GM12878 (cell line): ENCODE data around the gene GOLGA8B. TPM values are rescaled to one million over a fixed set of nuclear protein-coding genes. Genes with fewer than 3 reads are reported as not detected.
A peak's percentile ranks its signal among the peaks of the same experiment; 100 is the strongest.
"Not testable (repeated sequence)": the region's sequence is repeated elsewhere in the genome, so short reads cannot be mapped to it uniquely, and the experiment has no call there.

Experiments used
- ATAC-seq: fragments of 200-7000 bp; cut with Tn5 transposase; 3 replicates; pipeline ENCODE4 v1.9.1; 2020; ENCODE audit warnings: mild to moderate bottlenecking, moderate library complexity
- BruUV-seq: library from RNA; stranded (reverse); fragments of 400-500 nt; replicated peaks from 2 replicates; lab custom pipeline; 2021; lab: Mats Ljungman, UMichigan
- CTCF ChIA-PET: fragments of 300-600 bp; sonication (Branson Sonifier 250); formaldehyde crosslinking; extraction: SDS; loops from one replicate; lab custom pipeline; 2021; ENCODE audit warnings: inconsistent platforms; lab: Yijun Ruan, JAX
- POLR2A ChIA-PET: fragments of 350-600 bp; formaldehyde crosslinking; extraction: SDS; loops from one replicate; lab custom pipeline; 2021; ENCODE audit warnings: inconsistent platforms; lab: Charles Lee
- RAD21 ChIA-PET: fragments of 300-600 bp; sonication (Branson Sonifier 250); formaldehyde crosslinking; loops from one replicate; lab custom pipeline; 2023; ENCODE audit warnings: antibody characterized with exemption; ENCODE audit not compliant: unreplicated experiment; lab: Charles Lee
- SMC1A ChIA-PET: fragments of 300-600 bp; sonication (Branson Sonifier 250); formaldehyde crosslinking; loops from one replicate; lab custom pipeline; 2023; ENCODE audit not compliant: unreplicated experiment, uncharacterized antibody; lab: Charles Lee
- DNase-seq: peaks from one replicate; pipeline ENCODE4 v3.0.0-alpha.2; 2011; ENCODE audit warnings: low read depth, low spot score
- FAIRE-seq: peaks from 3 replicates; lab custom pipeline; 2011; peaks lifted over from hg19 to GRCh38; lab: Jason Lieb, UNC
- H2AFZ ChIP-seq: 2 replicates; pipeline ENCODE4 v1.6.0; 2011; ENCODE audit warnings: low read depth, low read length, control low read depth; ENCODE audit not compliant: control insufficient read depth
- H3K27ac ChIP-seq: 2 replicates; pipeline ENCODE4 v1.5.1; 2011; ENCODE audit warnings: control low read depth; ENCODE audit not compliant: control insufficient read depth, insufficient read depth
- H3K27me3 ChIP-seq, 2 experiments: replicated peaks in 1 of 2; 2 replicates each; pipeline versions ENCODE4 v1.6.0 to v1.6.1; 2011; ENCODE audit warnings: low read length in 1 of 2; ENCODE audit not compliant: control insufficient read depth in 2 of 2, insufficient read depth in 2 of 2
- H3K36me3 ChIP-seq, 2 experiments: 2 replicates each; pipeline ENCODE4 v1.5.1; 2011; ENCODE audit warnings: low read length in 1 of 2; ENCODE audit not compliant: control insufficient read depth in 2 of 2, insufficient read depth in 2 of 2
- H3K4me1 ChIP-seq: 2 replicates; pipeline ENCODE4 v1.6.1; 2011; ENCODE audit warnings: mild to moderate bottlenecking, low read length, moderate library complexity, mixed read lengths; ENCODE audit not compliant: control insufficient read depth, insufficient read depth
- H3K4me2 ChIP-seq: 2 replicates; pipeline ENCODE4 v1.6.0; 2011; ENCODE audit warnings: control low read depth; ENCODE audit not compliant: control insufficient read depth, insufficient read depth
- H3K4me3 ChIP-seq: fragments of 200-600 bp; sonication (generic); 2 replicates; pipeline ENCODE4 v1.5.1; 2016
- H3K79me2 ChIP-seq: 2 replicates; pipeline ENCODE4 v1.6.0; 2011; ENCODE audit warnings: low read length; ENCODE audit not compliant: control insufficient read depth, insufficient read depth
- H3K9ac ChIP-seq: 2 replicates; pipeline ENCODE4 v1.8.0; 2011; ENCODE audit warnings: low read length, control low read depth, mixed read lengths; ENCODE audit not compliant: control insufficient read depth, insufficient read depth
- H3K9me3 ChIP-seq: replicated peaks from 3 replicates; pipeline ENCODE4 v1.5.1; 2011; ENCODE audit warnings: mild to moderate bottlenecking, low read length; ENCODE audit not compliant: control insufficient read depth, insufficient read depth
- H4K20me1 ChIP-seq: 2 replicates; pipeline ENCODE4 v1.6.0; 2011; ENCODE audit not compliant: control insufficient read depth, insufficient read depth
- WGBS: methylation state at CpG from one replicate; pipeline ENCODE4 v1.1.6; 2016; ENCODE audit warnings: low lambda C conversion rate; ENCODE audit not compliant: insufficient replicate concordance, insufficient coverage; ENCODE audit errors: missing lambda C conversion rate; 5-methylcytosine and 5-hydroxymethylcytosine counted together
- in situ Hi-C: fragments of 300-500 bp; cut with MboI; formaldehyde crosslinking; loops from 9 replicates; pipeline ENCODE4 v1.14.3; 2018; ENCODE audit warnings: mixed read lengths
- intact Hi-C: fragments of 100-400 bp; cut with micrococcal nuclease; formaldehyde crosslinking; loops from one replicate; pipeline ENCODE4 v1.14.2; 2022; ENCODE audit not compliant: unreplicated experiment
- polyA plus RNA-seq, 11 experiments: library from polyadenylated mRNA; depleted of rRNA in 4 of 11; unstranded in 6 of 11; stranded (reverse) in 5 of 11; fragments of >200 nt; fragmentation: Nextera tagmentation in 4 of 11; fragmentation: Illumina TruSeq in 1 of 11; extraction: Ambion mirVana in 4 of 11; extraction: Trizol in 1 of 11; gene quantifications; 1 replicate in 1 of 11; 2 replicates in 10 of 11; pipeline versions ENCODE4 v1.2.1 to v1.2.3, GENCODE V29; 2011 to 2016; ENCODE audit warnings: inconsistent platforms in 2 of 11, missing spikeins in 2 of 11, low read depth in 1 of 11
- total RNA-seq, 4 experiments: library from RNA; depleted of rRNA in 3 of 4; stranded (reverse); fragments of >200 nt in 3 of 4; fragmentation: Illumina TruSeq in 1 of 4; extraction: Trizol in 1 of 4; gene quantifications; 2 replicates each; pipeline versions ENCODE4 v1.2.1 to v1.2.3, GENCODE V29; 2013 to 2021

GOLGA8B gene
- total and polyA plus RNA-seq, 10 of the 15 experiments (the other 5 are each of a cell fraction or from before 2014, with no cell fraction given), result 18.5 to 302 (median 78.7) TPM

- H3K36me3 ChIP-seq, FAIRE-seq, intact Hi-C loops, H2AFZ ChIP-seq, DNase-seq, BruUV-seq, H3K27ac ChIP-seq, RAD21 ChIA-PET, H3K79me2 ChIP-seq, ATAC-seq, H3K9ac ChIP-seq, SMC1A ChIA-PET, in situ Hi-C loops, H3K4me1 ChIP-seq, POLR2A ChIA-PET, H4K20me1 ChIP-seq, CTCF ChIA-PET, H3K27me3 ChIP-seq, H3K9me3 ChIP-seq, H3K4me2 ChIP-seq, H3K4me3 ChIP-seq: not testable (repeated sequence)
- WGBS, result 86% methylated on average over 6 of the region's 9 CpGs
Observed at GRCh38 chr15:34554716-34555115, 28.7 kb downstream of the GOLGA8B start.

- FAIRE-seq, H3K27ac ChIP-seq, H3K9ac ChIP-seq, intact Hi-C loops, H3K4me2 ChIP-seq, H3K9me3 ChIP-seq, CTCF ChIA-PET, DNase-seq, H3K4me3 ChIP-seq, BruUV-seq, in situ Hi-C loops, H3K4me1 ChIP-seq, H4K20me1 ChIP-seq, ATAC-seq, H2AFZ ChIP-seq, RAD21 ChIA-PET, SMC1A ChIA-PET, H3K79me2 ChIP-seq, POLR2A ChIA-PET, H3K27me3 ChIP-seq, H3K36me3 ChIP-seq: not testable (repeated sequence)
- WGBS, result 100% methylated on average over 3 of the region's 5 CpGs
Observed at GRCh38 chr15:34554126-34554525, 29.3 kb downstream of the GOLGA8B start.

- SMC1A ChIA-PET, BruUV-seq, intact Hi-C loops, H3K4me2 ChIP-seq, in situ Hi-C loops, H3K4me1 ChIP-seq, H3K27me3 ChIP-seq, H3K9me3 ChIP-seq, POLR2A ChIA-PET, H2AFZ ChIP-seq, CTCF ChIA-PET, H3K79me2 ChIP-seq, RAD21 ChIA-PET, H4K20me1 ChIP-seq, H3K27ac ChIP-seq, DNase-seq, H3K9ac ChIP-seq, H3K4me3 ChIP-seq, H3K36me3 ChIP-seq: not testable (repeated sequence)
- ATAC-seq, result peak; percentile 83
- FAIRE-seq, result peak; percentile 70
- no CpG with 5 or more reads among the region's 3 CpGs for WGBS
Observed at GRCh38 chr15:34550129-34550528, 33.3 kb downstream of the GOLGA8B start.

- peak; percentile 79 for ATAC-seq
- H3K9me3 ChIP-seq, H3K4me3 ChIP-seq, H3K79me2 ChIP-seq, CTCF ChIA-PET, H3K4me1 ChIP-seq, BruUV-seq, SMC1A ChIA-PET, H3K4me2 ChIP-seq, H3K36me3 ChIP-seq, H3K27ac ChIP-seq, RAD21 ChIA-PET, H4K20me1 ChIP-seq, in situ Hi-C loops, H3K27me3 ChIP-seq, DNase-seq, POLR2A ChIA-PET, H2AFZ ChIP-seq, H3K9ac ChIP-seq, intact Hi-C loops: not testable (repeated sequence)
- FAIRE-seq, result peak; percentile 71
- WGBS, result 11% methylated on average over 1 of the region's 4 CpGs
Observed at GRCh38 chr15:34549381-34549809, 34.1 kb downstream of the GOLGA8B start.
